Pancreas (tissue), 10 donors: ENCODE measurements around the gene GCC2. TPM values are rescaled to one million over a fixed set of nuclear protein-coding genes. Genes with fewer than 3 reads are reported as not detected.
A peak's percentile ranks its signal among the peaks of the same experiment; 100 is the strongest.

ENCODE experiments used
- ATAC-seq, 4 donors: fragments of 200-7000 bp; cut with Tn5 transposase; one replicate each; pipeline versions ENCODE4 v1.8.0 to v1.9.1; 2020; ENCODE audit warnings: mild to moderate bottlenecking in 4 of 4, moderate library complexity in 4 of 4
- DNase-seq, 6 donors: peaks; one replicate each; pipeline ENCODE4 v3.0.0-alpha.2; 2020
- FAIRE-seq: peaks from 2 replicates; lab custom pipeline; 2012; peaks lifted over from hg19 to GRCh38; lab: Jason Lieb, UNC
- H3K27ac ChIP-seq, 4 donors: fragments of 200-600 bp; sonication (generic); 1 replicate in 3 of 4; 2 replicates in 1 of 4; pipeline versions ENCODE4 v1.5.0 to v1.8.0; 2020
- H3K27me3 ChIP-seq, 4 donors: fragments of 200-600 bp; one replicate each; pipeline ENCODE4 v1.8.0; 2021
- H3K36me3 ChIP-seq, 3 donors: fragments of 200-600 bp; sonication (generic) in 1 of 3; one replicate each; pipeline versions ENCODE4 v1.5.0 to v1.8.0; 2020 to 2021
- H3K4me1 ChIP-seq, 3 donors: fragments of 200-600 bp; one replicate each; pipeline ENCODE4 v1.8.0; 2021
- H3K4me3 ChIP-seq, 4 donors: fragments of 200-600 bp; sonication (generic) in 2 of 4; one replicate each; pipeline versions ENCODE4 v1.5.0 to v1.8.0; 2020 to 2021
- H3K9me3 ChIP-seq, 4 donors: fragments of 200-600 bp; one replicate each; pipeline ENCODE4 v1.8.0; 2021
- CTCF ChIP-seq, 4 donors: fragments of 200-600 bp; sonication (generic) in 3 of 4; IDR thresholded peaks; one replicate each; pipeline versions ENCODE4 v1.5.0 to v1.8.0; 2021; ENCODE audit warnings: antibody characterized with exemption in 4 of 4
- WGBS, 2 donors: extraction: QIAGEN DNeasy Blood & Tissue Kit; methylation state at CpG; one replicate each; pipeline ENCODE4 v1.1.7; 2013; 5-methylcytosine and 5-hydroxymethylcytosine counted together
- intact Hi-C, 3 donors: fragments of 100-400 bp; cut with DNase I; formaldehyde crosslinking; loops; one replicate each; pipeline versions ENCODE4 v1.11.1 to v1.14.2; 2022
- polyA plus RNA-seq, 2 donors: library from polyadenylated mRNA; stranded (reverse); fragments of 200-250 nt; gene quantifications; one replicate each; pipeline ENCODE4 v1.2.3, GENCODE V29; 2013
- total RNA-seq, 6 donors: library from RNA; stranded (reverse); fragmentation: NEBNext Ultra II Directional in 4 of 6; extraction: Animal tissue kit (Norgen Biotek cat#: 25700) in 4 of 6; gene quantifications; one replicate each; pipeline versions ENCODE4 v1.2.1 to v1.2.4, GENCODE V29; 2021 to 2023
- donor health status: healthy with polysubstance abuse.
- donor health status: DM: no; HTN: no; CAD: no; lungs with moderate emphysema.
- donor health status: DM: no; HTN: no; CAD: no.
- donor health status: control.
- donor health status: control.
- donor health status: Bipolar disorder and iron deficiency.
- donor health status: DM: yes; HTN: yes; CAD: no.
- donor health status: DM: no; HTN: no; CAD: no.
- donor health status: DM: no; HTN: no; CAD: no.
- donor health status: DM: yes; HTN: yes; CAD: no.

GCC2 gene
- total and polyA plus RNA-seq, 8 donors: 8.7 to 36.0 (median 20.6) TPM

- H3K4me1 ChIP-seq: peaks cover 0 to 12% (median 0%) of the 10 kb centered on the region in 3 donors
- FAIRE-seq: no peak
- intact Hi-C loops: no loop called here
Measured at GRCh38 chr2:108535357-108535631, 86.3 kb downstream of the GCC2 start.

GRCh38 chr2:108536133-108536780, 87.3 kb downstream of the GCC2 start:
- 80% methylated on average over 7 of the region's 7 CpGs for WGBS, 2 donors
- H3K4me1 ChIP-seq: peaks cover 0 to 12% (median 0%) of the 10 kb centered on the region in 3 donors
- H3K36me3 ChIP-seq: no peaks in the 10 kb centered on the region
- no peak for ATAC-seq
- intact Hi-C loops: no loop called here
- no peak for TF ChIP-seq CTCF (IDR thresholded peaks at IDR 0.05)
- peak overlapping the region in 1 of 4 donors; percentile 68 for H3K4me3 ChIP-seq
- no peaks in the 10 kb centered on the region for H3K9me3 ChIP-seq
- DNase-seq: no peak
- no peaks in the 10 kb centered on the region for H3K27me3 ChIP-seq
- no peak for FAIRE-seq
- H3K27ac ChIP-seq: no peak overlapping the region

More at GRCh38 chr2:108535357-108535631, 86.3 kb downstream of the GCC2 start:
- H3K4me3 ChIP-seq: peak overlapping the region; percentile 51 to 68 (median 54)
- TF ChIP-seq CTCF (IDR thresholded peaks at IDR 0.05): no peak
- WGBS, 2 donors: 4 to 6% methylated on average over 9 of the region's 9 CpGs
- H3K27me3 ChIP-seq: no peaks in the 10 kb centered on the region
- peak overlapping the region in 2 of 4 donors; percentile 94 to 99 for H3K27ac ChIP-seq
- DNase-seq (no peak), ATAC-seq (no peak)
- no peaks in the 10 kb centered on the region for H3K36me3 ChIP-seq
- H3K9me3 ChIP-seq: no peaks in the 10 kb centered on the region

- ATAC-seq (no peak), DNase-seq (no peak), FAIRE-seq (no peak)
- no peak overlapping the region for H3K4me3 ChIP-seq
- H3K27me3 ChIP-seq: no peaks in the 10 kb centered on the region
- WGBS, 2 donors: 72 to 77% methylated on average over 5 of the region's 5 CpGs
- no peak for TF ChIP-seq CTCF (IDR thresholded peaks at IDR 0.05)
- intact Hi-C loops: no loop called here
- no peak overlapping the region for H3K27ac ChIP-seq
- no peaks in the 10 kb centered on the region for H3K9me3 ChIP-seq
- H3K36me3 ChIP-seq: no peaks in the 10 kb centered on the region
- peaks cover 0 to 12% (median 0%) of the 10 kb centered on the region in 3 donors for H3K4me1 ChIP-seq
Measured at GRCh38 chr2:108536911-108537310, 87.9 kb downstream of the GCC2 start.

- Histone ChIP-seq H3K27ac (no peak overlapping the region), H3K36me3 (no peaks in the 10 kb centered on the region), H3K4me3 (no peak overlapping the region), H3K4me1 (peaks cover 0 to 12% (median 0%) of the 10 kb centered on the region in 3 donors), H3K27me3 (no peaks in the 10 kb centered on the region), H3K9me3 (no peaks in the 10 kb centered on the region)
- DNase-seq: no peak
- no peak for FAIRE-seq
- intact Hi-C loops: no loop called here
- no peak for TF ChIP-seq CTCF (IDR thresholded peaks at IDR 0.05)
- 63 to 67% methylated on average over 5 of the region's 5 CpGs for WGBS, 2 donors
- no peak for ATAC-seq
Measured at GRCh38 chr2:108538000-108538625, 89.1 kb downstream of the GCC2 start.

- intact Hi-C loops: no loop called here
- Histone ChIP-seq H3K4me1 (peaks cover 0 to 9% (median 0%) of the 10 kb centered on the region in 3 donors), H3K4me3 (no peak overlapping the region), H3K9me3 (no peaks in the 10 kb centered on the region), H3K27me3 (no peaks in the 10 kb centered on the region), H3K36me3 (no peaks in the 10 kb centered on the region), H3K27ac (no peak overlapping the region)
- no peak for TF ChIP-seq CTCF (IDR thresholded peaks at IDR 0.05)
- FAIRE-seq (no peak), DNase-seq (no peak), ATAC-seq (no peak)
- 87 to 89% methylated on average over 4 of the region's 4 CpGs for WGBS, 2 donors
Measured at GRCh38 chr2:108541451-108541850, 92.4 kb downstream of the GCC2 start.
